AG04450 (cell line): Measurements from ENCODE around the gene CHRDL2. TPM values are rescaled to one million over a fixed set of nuclear protein-coding genes. Genes with fewer than 3 reads are reported as not detected.
A peak's percentile ranks its signal among the peaks of the same experiment; 100 is the strongest.

Source experiments
- CTCF ChIA-PET: fragments of 300-600, 350-600 bp; formaldehyde crosslinking; extraction: SDS; loops from one replicate; lab custom pipeline; 2022; ENCODE audit warnings: antibody characterized with exemption, inconsistent platforms; lab: Charles Lee
- POLR2A ChIA-PET: fragments of 350-600 bp; formaldehyde crosslinking; extraction: SDS; loops from one replicate; lab custom pipeline; 2021; ENCODE audit warnings: antibody characterized with exemption, inconsistent platforms; lab: Yijun Ruan, JAX
- DNase-seq: peaks from one replicate; pipeline ENCODE4 v3.0.0-alpha.2; 2011; ENCODE audit warnings: low read depth, low spot score
- H3K27ac ChIP-seq: one replicate; pipeline ENCODE4 v1.5.1; 2012; ENCODE audit warnings: low read depth, low read length, control low read depth
- H3K27me3 ChIP-seq: one replicate; pipeline ENCODE4 v1.6.0; 2012; ENCODE audit warnings: low read length; ENCODE audit not compliant: control insufficient read depth, insufficient read depth
- H3K4me3 ChIP-seq: 2 replicates; pipeline ENCODE4 v1.5.1; 2011; ENCODE audit warnings: mild to moderate bottlenecking, low read depth, low read length, control low read depth
- H3K9me3 ChIP-seq: 2 replicates; pipeline ENCODE4 v1.5.1; 2012; ENCODE audit warnings: low read length; ENCODE audit not compliant: control insufficient read depth, insufficient read depth
- polyA minus RNA-seq: library from RNA; depleted of rRNA, polyadenylated mRNA; stranded (reverse); fragments of >200 nt; gene quantifications from 2 replicates; pipeline ENCODE4 v1.2.3, GENCODE V29; 2011; rRNA and poly(A)+ RNA removed
- polyA plus RNA-seq: library from polyadenylated mRNA; depleted of rRNA; stranded (reverse); fragments of >200 nt; gene quantifications from 2 replicates; pipeline ENCODE4 v1.2.3, GENCODE V29; 2011; rRNA removed
- TF ChIP-seq, protein P1 (sequence below): IDR thresholded peaks from 2 replicates; pipeline ENCODE4 v1.5.1; 2011; ENCODE audit warnings: low read depth, low read length, control low read depth, inconsistent platforms

Gene CHRDL2, protein sequence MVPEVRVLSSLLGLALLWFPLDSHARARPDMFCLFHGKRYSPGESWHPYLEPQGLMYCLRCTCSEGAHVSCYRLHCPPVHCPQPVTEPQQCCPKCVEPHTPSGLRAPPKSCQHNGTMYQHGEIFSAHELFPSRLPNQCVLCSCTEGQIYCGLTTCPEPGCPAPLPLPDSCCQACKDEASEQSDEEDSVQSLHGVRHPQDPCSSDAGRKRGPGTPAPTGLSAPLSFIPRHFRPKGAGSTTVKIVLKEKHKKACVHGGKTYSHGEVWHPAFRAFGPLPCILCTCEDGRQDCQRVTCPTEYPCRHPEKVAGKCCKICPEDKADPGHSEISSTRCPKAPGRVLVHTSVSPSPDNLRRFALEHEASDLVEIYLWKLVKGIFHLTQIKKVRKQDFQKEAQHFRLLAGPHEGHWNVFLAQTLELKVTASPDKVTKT
- 0.88 and 0.91 TPM in 2 replicates for polyA plus RNA-seq
- 0.37 and 0.39 TPM in 2 replicates for polyA minus RNA-seq

DNA sequence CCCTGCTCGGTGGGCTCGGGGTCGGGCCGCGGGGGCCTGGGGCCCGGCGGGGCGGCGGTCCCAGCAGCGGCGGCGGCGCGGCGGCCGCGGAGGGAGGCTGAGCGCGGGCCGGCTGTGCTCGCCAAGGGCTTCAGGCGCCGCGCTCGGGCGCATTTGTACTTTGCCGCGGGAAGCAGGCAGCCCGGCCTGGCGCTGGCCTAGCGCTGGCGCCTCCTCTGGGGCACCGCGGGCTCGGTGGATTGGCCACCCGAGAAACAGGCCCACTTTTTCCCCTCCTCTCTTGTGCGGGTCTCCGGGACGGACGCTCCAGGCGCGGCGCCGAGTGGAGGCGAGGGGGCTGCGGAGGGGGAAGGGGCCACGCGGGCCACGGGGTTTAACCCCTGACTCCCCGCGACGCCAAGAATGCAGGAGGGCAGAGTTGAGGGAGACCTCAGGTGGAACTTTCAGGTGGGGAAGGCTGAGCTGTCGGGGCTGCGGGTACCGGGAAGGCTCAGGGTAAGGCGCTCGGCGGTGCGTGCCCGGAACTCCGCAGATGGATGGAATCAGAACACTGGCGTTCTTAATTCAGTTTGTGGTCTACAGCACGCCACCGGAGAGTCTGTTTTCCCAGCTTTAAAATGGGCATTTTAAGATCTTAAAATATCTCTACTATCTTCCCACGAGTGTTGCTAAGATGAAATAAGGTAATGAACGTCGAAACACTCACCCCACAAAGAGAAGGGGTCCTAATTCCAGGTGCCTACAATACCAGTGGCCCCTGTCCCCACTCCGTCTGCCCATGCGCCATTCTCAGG lies at the start of gene CHRDL2:
Gene CHRDL2, minus strand, starts transcription at position 126 of the 794 bp plus-strand sequence. CDS start 538 bp downstream, outside the sequence.
- TF ChIP-seq, protein P1, sequence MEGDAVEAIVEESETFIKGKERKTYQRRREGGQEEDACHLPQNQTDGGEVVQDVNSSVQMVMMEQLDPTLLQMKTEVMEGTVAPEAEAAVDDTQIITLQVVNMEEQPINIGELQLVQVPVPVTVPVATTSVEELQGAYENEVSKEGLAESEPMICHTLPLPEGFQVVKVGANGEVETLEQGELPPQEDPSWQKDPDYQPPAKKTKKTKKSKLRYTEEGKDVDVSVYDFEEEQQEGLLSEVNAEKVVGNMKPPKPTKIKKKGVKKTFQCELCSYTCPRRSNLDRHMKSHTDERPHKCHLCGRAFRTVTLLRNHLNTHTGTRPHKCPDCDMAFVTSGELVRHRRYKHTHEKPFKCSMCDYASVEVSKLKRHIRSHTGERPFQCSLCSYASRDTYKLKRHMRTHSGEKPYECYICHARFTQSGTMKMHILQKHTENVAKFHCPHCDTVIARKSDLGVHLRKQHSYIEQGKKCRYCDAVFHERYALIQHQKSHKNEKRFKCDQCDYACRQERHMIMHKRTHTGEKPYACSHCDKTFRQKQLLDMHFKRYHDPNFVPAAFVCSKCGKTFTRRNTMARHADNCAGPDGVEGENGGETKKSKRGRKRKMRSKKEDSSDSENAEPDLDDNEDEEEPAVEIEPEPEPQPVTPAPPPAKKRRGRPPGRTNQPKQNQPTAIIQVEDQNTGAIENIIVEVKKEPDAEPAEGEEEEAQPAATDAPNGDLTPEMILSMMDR: no peak
- Histone ChIP-seq H3K9me3 (no peaks in the 10 kb centered on the region), H3K4me3 (peak within 1 kb of the TSS; percentile 48), H3K27ac (no peak within 1 kb of the TSS), H3K27me3 (peaks cover 50% of the 10 kb centered on the region)
- DNase-seq: no peak
- CTCF ChIA-PET: interaction anchor here (0.9 to 3.6 kb wide), 2 partner anchors 29 to 30 kb away, joined by 5 to 18 read pairs; no protein-coding TSS in a partner anchor
- POLR2A ChIA-PET: no interaction called here

DNA sequence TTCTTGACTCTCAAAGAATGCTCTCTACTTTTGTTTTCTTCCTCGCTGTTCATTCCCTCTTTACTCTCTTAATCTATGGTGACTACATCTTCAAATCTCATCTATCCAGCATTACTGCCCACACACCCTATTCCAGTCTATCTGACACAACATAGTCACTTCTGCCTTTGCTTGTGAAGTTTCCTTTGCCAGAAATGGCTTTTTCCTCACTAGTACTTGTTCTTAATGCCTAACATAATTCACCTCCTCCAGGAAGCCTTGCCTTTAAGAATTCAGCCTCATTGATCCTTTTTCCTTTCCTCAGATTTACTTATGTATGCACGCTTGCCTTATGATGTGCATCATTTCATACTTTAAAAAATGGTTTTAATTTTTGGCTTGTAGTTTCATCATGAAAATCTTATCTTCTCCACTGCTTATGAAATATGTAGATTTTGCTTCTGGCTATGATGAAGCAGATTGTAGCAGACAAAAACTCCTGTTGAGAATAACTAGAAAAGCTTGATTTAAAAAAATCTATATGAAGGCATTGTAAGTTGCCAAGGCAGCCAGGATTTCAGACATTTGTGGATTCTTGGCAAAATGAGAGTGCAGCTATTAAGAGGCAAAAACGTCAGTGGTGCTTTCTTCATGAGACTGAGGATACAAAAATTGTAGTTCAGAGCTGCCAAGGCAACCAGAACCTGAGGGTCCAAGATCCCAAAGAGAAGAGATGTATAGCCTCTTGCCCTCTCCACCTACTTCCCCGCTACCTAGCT lies 49.2 kb upstream of the CHRDL2 start:
- Histone ChIP-seq H3K27ac (no peak overlapping the region), H3K9me3 (no peaks in the 10 kb centered on the region), H3K4me3 (no peak overlapping the region), H3K27me3 (no peaks in the 10 kb centered on the region)
- CTCF ChIA-PET: interaction anchor here (1.1 to 3.4 kb wide), 2 partner anchors 149 to 525 kb away, joined by 3 to 10 read pairs; no protein-coding TSS in a partner anchor
- POLR2A ChIA-PET: no interaction called here
- TF ChIP-seq, protein P1: no peak
- no peak for DNase-seq

DNA sequence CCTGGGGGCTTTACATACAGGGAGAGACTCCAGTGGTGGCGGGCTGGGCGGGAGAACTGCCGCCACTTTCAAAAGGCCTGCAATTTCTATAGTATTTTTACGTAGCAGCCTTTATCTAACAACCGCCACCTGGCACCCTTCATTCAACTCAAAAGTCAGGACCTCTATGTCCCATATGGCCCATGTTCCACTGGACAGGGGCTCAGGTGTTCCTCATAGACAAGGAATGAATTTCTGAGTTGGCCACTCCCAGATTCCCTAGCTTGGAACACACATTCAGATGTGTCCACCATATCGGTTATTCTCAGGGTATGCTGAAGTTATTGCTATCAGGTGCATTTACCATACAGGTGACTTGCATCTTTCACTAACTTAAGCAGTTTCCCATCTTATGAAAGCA lies 47.4 kb upstream of the CHRDL2 start:
- CTCF ChIA-PET: interaction anchor here (0.6 to 1.1 kb wide), 2 partner anchors 22 to 41 kb away, joined by 3 read pairs; no protein-coding TSS in a partner anchor

DNA sequence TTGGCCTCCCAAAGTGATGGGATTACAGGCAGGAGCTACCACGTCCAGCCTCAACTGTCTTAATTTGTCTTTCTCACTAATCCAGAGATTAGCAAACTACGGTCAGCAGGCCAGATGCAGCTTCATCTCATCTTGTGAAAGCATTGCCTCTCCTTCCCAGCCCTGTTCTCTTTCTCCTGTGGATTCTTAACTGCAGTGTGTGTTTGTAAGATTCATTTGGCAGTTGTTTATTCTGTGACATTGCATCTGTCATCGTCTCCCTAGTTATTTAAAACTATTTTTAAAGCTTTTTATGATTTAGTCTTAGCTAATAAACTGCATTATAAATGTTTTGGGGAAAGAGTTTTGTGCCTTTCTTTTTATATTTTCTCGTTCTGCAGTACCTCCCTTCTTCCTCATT lies 46.7 kb upstream of the CHRDL2 start:
- ChIA-PET POLR2A (interaction anchor here (0.7 kb wide), 1 partner anchor 25 kb away, joined by 4 read pairs; no protein-coding TSS in a partner anchor), CTCF (interaction anchor here (0.6 to 1.1 kb wide), 2 partner anchors 22 to 40 kb away, joined by 3 read pairs; no protein-coding TSS in a partner anchor)
- Histone ChIP-seq H3K27ac (no peak overlapping the region), H3K27me3 (no peaks in the 10 kb centered on the region), H3K9me3 (no peaks in the 10 kb centered on the region), H3K4me3 (no peak overlapping the region)
- DNase-seq: no peak
- TF ChIP-seq, protein P1: no peak

More for the DNA sequence above, 47.4 kb upstream of the CHRDL2 start:
- TF ChIP-seq, protein P1: no peak
- Histone ChIP-seq H3K9me3 (no peaks in the 10 kb centered on the region), H3K27ac (no peak overlapping the region), H3K27me3 (no peaks in the 10 kb centered on the region), H3K4me3 (no peak overlapping the region)
- no peak for DNase-seq
- POLR2A ChIA-PET: no interaction called here
